HG02970 (cell line): ENCODE results near the gene PKD2L1.
"Not testable (repeated sequence)": the region's sequence is repeated elsewhere in the genome, so short reads cannot be mapped to it uniquely, and the experiment has no call there.

Experiments
- ATAC-seq: cut with Tn5 transposase; IDR thresholded peaks from one replicate; pipeline ENCODE4 v1.9.1; 2021; ENCODE audit warnings: mild to moderate bottlenecking, moderate library complexity, moderate number of reproducible peaks; ENCODE audit not compliant: unreplicated experiment, low FRiP score

PKD2L1 gene

GRCh38 chr10:100288196-100288595 lies 41.8 kb downstream of the PKD2L1 start:
- no peak for ATAC-seq

GRCh38 chr10:100287756-100288155 lies 42.3 kb downstream of the PKD2L1 start:
- no peak for ATAC-seq

- ATAC-seq = peak; percentile 88
Measured at GRCh38 chr10:100286051-100287033, 43.7 kb downstream of the PKD2L1 start, which contains the start of gene BLOC1S2. Gene BLOC1S2, minus strand, starts transcription at chr10:100286680. Its CDS starts 21 bp downstream, at chr10:100286659.

- not testable (repeated sequence) for ATAC-seq
Measured at GRCh38 chr10:100285326-100285725, 44.7 kb downstream of the PKD2L1 start.

- ATAC-seq = no peak
Measured at GRCh38 chr10:100282907-100283306, 47.1 kb downstream of the PKD2L1 start.

GRCh38 chr10:100276971-100277370 lies 53.1 kb downstream of the PKD2L1 start:
- not testable (repeated sequence) for ATAC-seq

- peak; percentile 60 for ATAC-seq
Measured at GRCh38 chr10:100267239-100268104, 62.6 kb downstream of the PKD2L1 start, which contains the start of gene CWF19L1. Gene CWF19L1, minus strand, starts transcription at chr10:100267638. Its CDS starts 45 bp downstream, at chr10:100267593.

GRCh38 chr10:100265821-100266485 lies 64.1 kb downstream of the PKD2L1 start:
- no peak for ATAC-seq

- no peak for ATAC-seq
Measured at GRCh38 chr10:100254191-100254590, 75.8 kb downstream of the PKD2L1 start.

GRCh38 chr10:100253041-100253440 lies 77.0 kb downstream of the PKD2L1 start:
- ATAC-seq = no peak

GRCh38 chr10:100248820-100249219 lies 81.2 kb downstream of the PKD2L1 start:
- no peak for ATAC-seq

- no peak for ATAC-seq
Measured at GRCh38 chr10:100245484-100246220, 84.4 kb downstream of the PKD2L1 start.

- ATAC-seq = no peak
Measured at GRCh38 chr10:100239851-100240250, 90.2 kb downstream of the PKD2L1 start.

GRCh38 chr10:100238429-100238828 lies 91.6 kb downstream of the PKD2L1 start:
- no peak for ATAC-seq
